Natural killer cell (primary cell): ENCODE measurements around the gene RUNX1. TPM values are rescaled to one million over a fixed set of nuclear protein-coding genes. Genes with fewer than 3 reads are reported as not detected.

Experiments used
- ATAC-seq, 3 donors: fragments of 150-1000 bp in 2 of 3; fragments of 200-7000 bp in 1 of 3; cut with Tn5 transposase; 1 replicate in 1 of 3; 2 replicates in 2 of 3; pipeline ENCODE4 v1.10.0; 2021; ENCODE audit warnings: mild to moderate bottlenecking in 2 of 3, moderate library complexity in 2 of 3
- DNase-seq, 2 donors: peaks; one replicate each; pipeline versions ENCODE4 v3.0.0 to v3.0.0-alpha.2; 2013 to 2021; ENCODE audit warnings: mixed read lengths in 1 of 2
- H3K27ac ChIP-seq: one replicate; pipeline ENCODE4 v1.5.1; 2013; ENCODE audit warnings: mild to moderate bottlenecking, low read length
- H3K27me3 ChIP-seq: one replicate; pipeline ENCODE4 v1.6.1; 2013; ENCODE audit warnings: low read length; ENCODE audit not compliant: control insufficient read depth, insufficient read depth
- H3K36me3 ChIP-seq: one replicate; pipeline ENCODE4 v1.6.1; 2013; ENCODE audit warnings: low read length; ENCODE audit not compliant: control insufficient read depth, insufficient read depth
- H3K4me1 ChIP-seq: one replicate; pipeline ENCODE4 v1.6.1; 2013; ENCODE audit warnings: low read length; ENCODE audit not compliant: control insufficient read depth, insufficient read depth
- H3K4me3 ChIP-seq: one replicate; pipeline ENCODE4 v1.5.1; 2013; ENCODE audit warnings: low read length
- H3K9me3 ChIP-seq: one replicate; pipeline ENCODE4 v1.6.1; 2013; ENCODE audit warnings: low read length; ENCODE audit not compliant: control insufficient read depth, insufficient read depth
- H3K27ac Mint-ChIP-seq, 2 donors: one replicate each; pipeline ENCODE4 v1.8.0; 2022; ENCODE audit warnings: mild to moderate bottlenecking in 2 of 2, mixed read lengths in 2 of 2, moderate library complexity in 1 of 2
- H3K27me3 Mint-ChIP-seq, 2 donors: one replicate each; pipeline ENCODE4 v1.8.0; 2022; ENCODE audit warnings: low read depth in 2 of 2, mixed read lengths in 2 of 2
- H3K36me3 Mint-ChIP-seq: one replicate; pipeline ENCODE4 v1.8.0; 2022; ENCODE audit warnings: mixed read lengths
- H3K4me1 Mint-ChIP-seq, 2 donors: one replicate each; pipeline ENCODE4 v1.8.0; 2022; ENCODE audit warnings: mixed read lengths in 2 of 2
- H3K4me3 Mint-ChIP-seq: one replicate; pipeline ENCODE4 v1.8.0; 2022; ENCODE audit warnings: mild to moderate bottlenecking, moderate library complexity, mixed read lengths
- H3K9me3 Mint-ChIP-seq, 2 donors: one replicate each; pipeline ENCODE4 v1.8.0; 2022; ENCODE audit warnings: mixed read lengths in 2 of 2
- WGBS: methylation state at CpG from one replicate; pipeline ENCODE4 v1.1.7; 2013; ENCODE audit warnings: missing lambda C conversion rate; ENCODE audit not compliant: insufficient coverage; 5-methylcytosine and 5-hydroxymethylcytosine counted together
- intact Hi-C: fragments of 100-400 bp; cut with micrococcal nuclease; formaldehyde crosslinking; loops from one replicate; pipeline ENCODE4 v1.14.2; 2022
- total RNA-seq, 4 donors: library from RNA; stranded (reverse); fragments of 120-200 nt in 1 of 4; gene quantifications; one replicate each; pipeline versions ENCODE4 v1.2.3 to v1.2.4, GENCODE V29; 2013 to 2022
- TF ChIP-seq, protein P1 (sequence below): fragments of 200-600 bp; IDR thresholded peaks from one replicate; pipeline ENCODE4 v1.8.0; 2022; ENCODE audit warnings: antibody characterized with exemption

RUNX1 gene
- total RNA-seq, 3 donors from 2014 or later (not counting 1 experiment from before 2014, with no cell fraction given) = 62.1 to 171 (median 98.2) TPM

- DNase-seq (no peak), ATAC-seq (no peak)
- H3K27me3 Mint-ChIP-seq = no peaks in the 10 kb centered on the region
- no peaks in the 10 kb centered on the region for H3K9me3 Mint-ChIP-seq
- no peak overlapping the region for H3K27ac Mint-ChIP-seq
- 78% methylated on average over 2 of the region's 6 CpGs for whole genome bisulfite sequencing
- no peaks in the 10 kb centered on the region for H3K9me3 ChIP-seq
- no peak overlapping the region for H3K27ac ChIP-seq
- no peaks in the 10 kb centered on the region for H3K27me3 ChIP-seq
- intact Hi-C loops = loop anchor here (5.0 kb wide), 1 partner anchor 337 kb away; no protein-coding TSS in a partner anchor
- peak overlapping the region; percentile 92 for H3K4me3 Mint-ChIP-seq
- TF ChIP-seq, protein P1, sequence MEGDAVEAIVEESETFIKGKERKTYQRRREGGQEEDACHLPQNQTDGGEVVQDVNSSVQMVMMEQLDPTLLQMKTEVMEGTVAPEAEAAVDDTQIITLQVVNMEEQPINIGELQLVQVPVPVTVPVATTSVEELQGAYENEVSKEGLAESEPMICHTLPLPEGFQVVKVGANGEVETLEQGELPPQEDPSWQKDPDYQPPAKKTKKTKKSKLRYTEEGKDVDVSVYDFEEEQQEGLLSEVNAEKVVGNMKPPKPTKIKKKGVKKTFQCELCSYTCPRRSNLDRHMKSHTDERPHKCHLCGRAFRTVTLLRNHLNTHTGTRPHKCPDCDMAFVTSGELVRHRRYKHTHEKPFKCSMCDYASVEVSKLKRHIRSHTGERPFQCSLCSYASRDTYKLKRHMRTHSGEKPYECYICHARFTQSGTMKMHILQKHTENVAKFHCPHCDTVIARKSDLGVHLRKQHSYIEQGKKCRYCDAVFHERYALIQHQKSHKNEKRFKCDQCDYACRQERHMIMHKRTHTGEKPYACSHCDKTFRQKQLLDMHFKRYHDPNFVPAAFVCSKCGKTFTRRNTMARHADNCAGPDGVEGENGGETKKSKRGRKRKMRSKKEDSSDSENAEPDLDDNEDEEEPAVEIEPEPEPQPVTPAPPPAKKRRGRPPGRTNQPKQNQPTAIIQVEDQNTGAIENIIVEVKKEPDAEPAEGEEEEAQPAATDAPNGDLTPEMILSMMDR = no peak
- peaks cover 30% of the 10 kb centered on the region for H3K4me1 ChIP-seq
- no peak overlapping the region for H3K4me3 ChIP-seq
- peaks cover 44 to 48% of the 10 kb centered on the region in 2 donors for H3K4me1 Mint-ChIP-seq
- H3K36me3 Mint-ChIP-seq = peaks cover under 1% of the 10 kb centered on the region
- peaks cover 6% of the 10 kb centered on the region for H3K36me3 ChIP-seq
Measured at GRCh38 chr21:34885125-34885524, 164.0 kb downstream of the RUNX1 start.

GRCh38 chr21:34884346-34884929 is 164.7 kb downstream of the RUNX1 start:
- H3K27ac ChIP-seq = no peak overlapping the region
- no peaks in the 10 kb centered on the region for H3K9me3 Mint-ChIP-seq
- ATAC-seq (no peak), DNase-seq (no peak)
- 85% methylated on average over 1 of the region's 3 CpGs for WGBS
- H3K27me3 Mint-ChIP-seq = no peaks in the 10 kb centered on the region
- H3K4me3 Mint-ChIP-seq = no peak overlapping the region
- H3K4me3 ChIP-seq = no peak overlapping the region
- intact Hi-C loops = no loop called here
- peaks cover 7% of the 10 kb centered on the region for H3K36me3 Mint-ChIP-seq
- H3K4me1 Mint-ChIP-seq = peaks cover 44 to 53% of the 10 kb centered on the region in 2 donors
- H3K4me1 ChIP-seq = peaks cover 29% of the 10 kb centered on the region
- H3K36me3 ChIP-seq = peaks cover 12% of the 10 kb centered on the region
- no peaks in the 10 kb centered on the region for H3K9me3 ChIP-seq
- no peak overlapping the region for H3K27ac Mint-ChIP-seq
- TF ChIP-seq, protein P1 = no peak
- H3K27me3 ChIP-seq = no peaks in the 10 kb centered on the region

- Histone ChIP-seq H3K9me3 (no peaks in the 10 kb centered on the region), H3K27ac (no peak overlapping the region), H3K4me3 (no peak overlapping the region), H3K4me1 (peaks cover 29% of the 10 kb centered on the region), H3K27me3 (no peaks in the 10 kb centered on the region), H3K36me3 (peaks cover 12% of the 10 kb centered on the region)
- DNase-seq (no peak), ATAC-seq (no peak)
- peak overlapping the region in 1 of 2 donors; percentile 52 for H3K27ac Mint-ChIP-seq
- H3K27me3 Mint-ChIP-seq = no peaks in the 10 kb centered on the region
- TF ChIP-seq, protein P1 = no peak
- H3K4me3 Mint-ChIP-seq = no peak overlapping the region
- intact Hi-C loops = no loop called here
- peaks cover 8% of the 10 kb centered on the region for H3K36me3 Mint-ChIP-seq
- 67% methylated on average over 5 of the region's 6 CpGs for WGBS
- H3K9me3 Mint-ChIP-seq = no peaks in the 10 kb centered on the region
- H3K4me1 Mint-ChIP-seq = peaks cover 47 to 53% of the 10 kb centered on the region in 2 donors
Measured at GRCh38 chr21:34883491-34884271, 165.4 kb downstream of the RUNX1 start.
